ENCODE data around the gene ZSCAN1.

DNA sequence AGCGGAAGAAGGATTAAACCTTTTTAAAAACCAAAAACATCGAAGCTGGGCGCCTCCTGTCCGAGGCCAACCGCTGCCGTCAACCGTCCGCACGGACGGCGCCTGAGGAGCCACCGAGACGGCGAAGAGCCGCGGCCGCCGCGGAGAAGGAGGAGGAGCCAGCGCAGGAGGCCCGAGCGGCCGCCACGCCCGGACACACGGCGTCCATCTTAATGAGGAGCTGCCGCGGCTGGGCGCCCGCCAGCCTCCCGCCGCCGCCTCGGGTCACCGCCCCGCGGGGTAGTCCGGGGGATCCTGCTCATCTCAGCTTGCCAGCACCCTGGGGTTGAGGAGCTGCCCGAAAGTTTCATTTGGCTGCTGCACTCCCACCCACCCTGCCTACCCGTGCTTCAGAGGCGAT is 10.6 kb downstream of the ZSCAN1 start:
- TF ChIP-seq, protein P1, sequence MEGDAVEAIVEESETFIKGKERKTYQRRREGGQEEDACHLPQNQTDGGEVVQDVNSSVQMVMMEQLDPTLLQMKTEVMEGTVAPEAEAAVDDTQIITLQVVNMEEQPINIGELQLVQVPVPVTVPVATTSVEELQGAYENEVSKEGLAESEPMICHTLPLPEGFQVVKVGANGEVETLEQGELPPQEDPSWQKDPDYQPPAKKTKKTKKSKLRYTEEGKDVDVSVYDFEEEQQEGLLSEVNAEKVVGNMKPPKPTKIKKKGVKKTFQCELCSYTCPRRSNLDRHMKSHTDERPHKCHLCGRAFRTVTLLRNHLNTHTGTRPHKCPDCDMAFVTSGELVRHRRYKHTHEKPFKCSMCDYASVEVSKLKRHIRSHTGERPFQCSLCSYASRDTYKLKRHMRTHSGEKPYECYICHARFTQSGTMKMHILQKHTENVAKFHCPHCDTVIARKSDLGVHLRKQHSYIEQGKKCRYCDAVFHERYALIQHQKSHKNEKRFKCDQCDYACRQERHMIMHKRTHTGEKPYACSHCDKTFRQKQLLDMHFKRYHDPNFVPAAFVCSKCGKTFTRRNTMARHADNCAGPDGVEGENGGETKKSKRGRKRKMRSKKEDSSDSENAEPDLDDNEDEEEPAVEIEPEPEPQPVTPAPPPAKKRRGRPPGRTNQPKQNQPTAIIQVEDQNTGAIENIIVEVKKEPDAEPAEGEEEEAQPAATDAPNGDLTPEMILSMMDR (IDR thresholded peaks at IDR 0.05) = no peak
- TF ChIP-seq POLR2A (IDR thresholded peaks at IDR 0.05) (no peak), POLR2AphosphoS5 (IDR thresholded peaks at IDR 0.05) (no peak)
